ENCODE results near the gene ULK2.

Gene ULK2

GRCh38 chr17:19759568-19760549, 107.9 kb downstream of the ULK2 start:
- ATAC-seq, result no peak
- TF ChIP-seq ZNF565 (CRISPR knock-in tag; conservative IDR thresholded peaks at IDR 0.05; ENCODE audit: low read depth), result no peak
- TF ChIP-seq OSR1 (CRISPR knock-in tag; IDR thresholded peaks at IDR 0.05), result no peak
- TF ChIP-seq ZC3H10 (CRISPR knock-in tag; IDR thresholded peaks at IDR 0.05), result no peak
- TF ChIP-seq TOX (CRISPR knock-in tag; IDR thresholded peaks at IDR 0.05; ENCODE audit: borderline replicate concordance), result no peak
- TF ChIP-seq TSHZ2 (CRISPR knock-in tag; IDR thresholded peaks at IDR 0.05), result no peak
- no peak for TF ChIP-seq ISL1 (CRISPR knock-in tag; IDR thresholded peaks at IDR 0.05)
- TF ChIP-seq TCF4 (CRISPR knock-in tag; IDR thresholded peaks at IDR 0.05; ENCODE audit: borderline replicate concordance), result no peak
- no peak for TF ChIP-seq RARB (CRISPR knock-in tag; IDR thresholded peaks at IDR 0.05)
- TF ChIP-seq POU6F1 (CRISPR knock-in tag; IDR thresholded peaks at IDR 0.05; ENCODE audit: borderline replicate concordance, low read depth), result no peak

GRCh38 chr17:19757536-19758180, 110.1 kb downstream of the ULK2 start:
- no peak for ATAC-seq
- TF ChIP-seq TOX (CRISPR knock-in tag; IDR thresholded peaks at IDR 0.05; ENCODE audit: borderline replicate concordance), result no peak
- no peak for TF ChIP-seq ZNF70 (CRISPR knock-in tag; IDR thresholded peaks at IDR 0.05)
- no peak for TF ChIP-seq RARB (CRISPR knock-in tag; IDR thresholded peaks at IDR 0.05)
- TF ChIP-seq ZFP30 (CRISPR knock-in tag; IDR thresholded peaks at IDR 0.05), result no peak
- TF ChIP-seq GLIS3 (CRISPR knock-in tag; IDR thresholded peaks at IDR 0.05), result no peak

GRCh38 chr17:19756546-19756945, 111.2 kb downstream of the ULK2 start:
- no peak for ATAC-seq
- TF ChIP-seq TCF4 (CRISPR knock-in tag; IDR thresholded peaks at IDR 0.05; ENCODE audit: borderline replicate concordance), result no peak

- TF ChIP-seq TOX (CRISPR knock-in tag; IDR thresholded peaks at IDR 0.05; ENCODE audit: borderline replicate concordance) (no peak), ZNF565 (CRISPR knock-in tag; conservative IDR thresholded peaks at IDR 0.05; ENCODE audit: low read depth) (no peak), BACH2 (CRISPR knock-in tag; IDR thresholded peaks at IDR 0.05; ENCODE audit: borderline replicate concordance) (no peak), RARB (CRISPR knock-in tag; IDR thresholded peaks at IDR 0.05) (no peak), PATZ1 (CRISPR knock-in tag; IDR thresholded peaks at IDR 0.05; ENCODE audit: borderline replicate concordance) (no peak), ARNTL (CRISPR knock-in tag; IDR thresholded peaks at IDR 0.05; ENCODE audit: borderline replicate concordance, low read depth) (no peak), PPARA (CRISPR knock-in tag; IDR thresholded peaks at IDR 0.05; ENCODE audit: borderline replicate concordance) (no peak), ZNF70 (CRISPR knock-in tag; IDR thresholded peaks at IDR 0.05) (no peak)
- ATAC-seq, result no peak
Observed at GRCh38 chr17:19755821-19756510, 111.8 kb downstream of the ULK2 start.

GRCh38 chr17:19755392-19755791, 112.3 kb downstream of the ULK2 start:
- no peak for ATAC-seq
- TF ChIP-seq POU6F1 (CRISPR knock-in tag; IDR thresholded peaks at IDR 0.05; ENCODE audit: borderline replicate concordance, low read depth) (no peak), CSDC2 (CRISPR knock-in tag; IDR thresholded peaks at IDR 0.05) (no peak), PATZ1 (CRISPR knock-in tag; IDR thresholded peaks at IDR 0.05; ENCODE audit: borderline replicate concordance) (no peak), TCF4 (CRISPR knock-in tag; IDR thresholded peaks at IDR 0.05; ENCODE audit: borderline replicate concordance) (no peak), PPARA (CRISPR knock-in tag; IDR thresholded peaks at IDR 0.05; ENCODE audit: borderline replicate concordance) (no peak), ZNF8 (CRISPR knock-in tag; IDR thresholded peaks at IDR 0.05) (no peak), TOX (CRISPR knock-in tag; IDR thresholded peaks at IDR 0.05; ENCODE audit: borderline replicate concordance) (no peak), CSRNP3 (CRISPR knock-in tag; IDR thresholded peaks at IDR 0.05) (no peak)

Measured in SK-N-SH treated with all-trans-retinoic acid at 6 μM for 48 hours (cell line).